HG03378 (cell line): ENCODE results near the gene CTRB2.
"Not testable (repeated sequence)": the region's sequence is repeated elsewhere in the genome, so short reads cannot be mapped to it uniquely, and the experiment has no call there.

Source experiments
- ATAC-seq: cut with Tn5 transposase; IDR thresholded peaks from one replicate; pipeline ENCODE4 v1.9.1; 2021; ENCODE audit warnings: mild to moderate bottlenecking, moderate library complexity; ENCODE audit not compliant: unreplicated experiment

CTRB2 gene

GRCh38 chr16:75227361-75228142, 20.6 kb upstream of the CTRB2 start:
- no peak for ATAC-seq

DNA sequence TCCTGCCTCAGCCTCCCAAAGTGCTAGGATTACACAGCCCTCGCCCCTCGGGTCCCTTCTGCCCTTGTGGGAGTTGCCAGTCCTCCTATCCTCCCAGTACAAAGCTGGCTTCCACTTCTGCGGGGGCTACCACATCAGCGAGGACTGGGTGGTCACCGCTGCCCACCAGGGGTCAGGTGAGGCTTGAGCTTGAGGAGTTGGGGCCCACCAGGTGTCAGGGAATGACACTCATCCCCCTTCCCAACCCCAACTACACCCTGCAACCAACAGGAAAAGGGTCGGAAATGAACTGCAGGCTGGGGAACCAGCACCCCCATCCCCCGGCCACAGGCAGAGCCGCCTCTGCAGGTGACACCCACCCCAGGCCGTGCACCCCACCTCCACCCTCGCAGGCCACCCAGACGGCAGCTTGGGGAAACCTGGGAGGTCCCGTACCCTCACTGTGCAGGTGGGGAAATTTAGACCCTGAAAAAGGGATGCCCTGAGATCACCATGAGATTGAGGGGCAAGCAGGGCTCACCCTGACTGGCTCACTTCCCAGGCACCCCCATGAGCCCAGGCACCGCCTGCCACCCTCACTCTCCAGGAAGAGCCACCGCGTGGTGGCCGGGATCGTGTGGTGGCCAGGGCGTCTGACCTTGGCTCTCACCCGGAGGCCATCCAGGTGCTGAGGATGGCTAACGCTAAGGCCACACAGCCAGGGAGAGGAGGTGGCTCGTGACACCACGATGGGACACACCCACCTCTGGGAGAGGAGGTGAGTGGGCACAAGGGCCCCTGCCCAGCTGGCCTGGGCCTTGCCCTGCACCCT, 19.8 kb upstream of the CTRB2 start:
- ATAC-seq, result no peak

GRCh38 chr16:75225678-75226515, 18.9 kb upstream of the CTRB2 start:
- ATAC-seq, result no peak

GRCh38 chr16:75225092-75225491, 18.1 kb upstream of the CTRB2 start:
- ATAC-seq, result no peak

DNA sequence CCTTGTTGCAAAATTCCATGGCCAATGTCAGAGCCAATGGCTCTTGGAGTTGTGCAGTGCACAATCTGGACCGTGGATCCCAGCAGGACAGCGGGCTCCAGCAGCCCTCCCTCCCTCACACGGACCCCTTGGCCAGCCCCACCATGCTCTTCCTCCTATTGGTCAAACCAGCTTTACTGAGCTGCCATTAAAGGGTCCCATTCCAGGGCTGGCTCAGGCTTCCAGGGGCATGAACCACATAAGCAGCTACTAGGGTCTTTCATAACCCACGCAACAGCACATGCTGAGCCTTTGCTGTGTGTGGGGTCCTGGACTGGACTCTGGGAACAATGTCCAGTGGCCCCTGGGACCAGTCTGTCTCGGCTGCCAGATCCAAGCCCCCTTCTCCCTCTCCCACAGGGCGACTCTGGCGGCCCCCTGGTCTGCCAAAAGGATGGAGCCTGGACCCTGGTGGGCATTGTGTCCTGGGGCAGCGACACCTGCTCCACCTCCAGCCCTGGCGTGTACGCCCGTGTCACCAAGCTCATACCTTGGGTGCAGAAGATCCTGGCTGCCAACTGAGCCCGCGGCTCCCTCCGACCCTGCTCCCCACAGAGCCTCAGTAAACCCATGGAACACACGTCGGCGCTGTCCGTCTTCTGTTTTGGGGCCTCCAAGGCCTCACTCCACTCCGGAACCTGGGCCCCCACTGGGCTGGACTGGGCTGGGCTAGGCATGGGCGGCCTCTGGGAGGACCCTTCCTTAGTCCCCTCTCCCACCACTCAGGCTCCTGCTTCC, 17.5 kb upstream of the CTRB2 start:
- ATAC-seq, result no peak

DNA sequence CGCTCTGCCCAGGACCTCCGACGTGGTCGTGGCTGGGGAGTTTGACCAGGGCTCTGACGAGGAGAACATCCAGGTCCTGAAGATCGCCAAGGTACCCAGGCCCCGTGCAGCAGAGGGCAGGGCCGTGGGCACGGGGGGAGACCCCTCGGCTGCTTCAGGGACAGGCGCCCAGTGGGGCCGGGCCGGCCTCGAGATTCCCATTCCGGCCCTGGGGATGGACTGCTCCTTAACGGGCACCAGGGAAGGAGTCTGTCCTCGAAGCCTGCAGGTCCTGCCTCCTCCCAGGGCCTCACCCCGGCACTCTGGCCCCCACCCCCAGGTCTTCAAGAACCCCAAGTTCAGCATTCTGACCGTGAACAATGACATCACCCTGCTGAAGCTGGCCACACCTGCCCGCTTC, 16.2 kb upstream of the CTRB2 start:
- not testable (repeated sequence) for ATAC-seq

DNA sequence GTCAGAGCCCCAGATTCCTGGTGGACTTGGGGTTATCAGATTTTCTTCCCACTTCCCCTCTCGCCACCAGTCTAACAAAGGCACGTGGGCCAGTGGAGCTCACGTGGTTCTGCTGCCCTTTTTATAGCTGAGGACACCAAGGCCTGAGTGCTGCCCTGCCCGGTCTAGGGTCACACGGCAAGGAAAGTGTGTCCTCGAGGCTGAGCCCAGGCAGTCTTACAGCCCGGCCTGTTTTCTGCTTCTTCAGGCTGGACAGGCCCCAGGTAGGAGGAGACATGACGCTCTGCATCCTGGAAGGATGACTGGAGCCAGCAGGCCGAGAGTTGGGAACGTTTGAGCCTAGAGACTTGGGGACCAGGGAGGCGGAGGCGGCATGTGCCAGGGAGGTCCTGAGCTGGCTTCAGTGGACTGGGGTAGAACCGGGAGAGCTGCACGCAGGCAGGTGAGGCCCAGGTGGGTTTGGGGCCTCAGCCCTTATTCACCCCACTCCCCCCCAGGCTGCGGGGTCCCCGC, 15.4 kb upstream of the CTRB2 start:
- ATAC-seq, result no peak

- ATAC-seq, result peak; percentile 67
These were observed 12.9 kb upstream of the CTRB2 start for GRCh38 chr16:75219838-75220237.

DNA sequence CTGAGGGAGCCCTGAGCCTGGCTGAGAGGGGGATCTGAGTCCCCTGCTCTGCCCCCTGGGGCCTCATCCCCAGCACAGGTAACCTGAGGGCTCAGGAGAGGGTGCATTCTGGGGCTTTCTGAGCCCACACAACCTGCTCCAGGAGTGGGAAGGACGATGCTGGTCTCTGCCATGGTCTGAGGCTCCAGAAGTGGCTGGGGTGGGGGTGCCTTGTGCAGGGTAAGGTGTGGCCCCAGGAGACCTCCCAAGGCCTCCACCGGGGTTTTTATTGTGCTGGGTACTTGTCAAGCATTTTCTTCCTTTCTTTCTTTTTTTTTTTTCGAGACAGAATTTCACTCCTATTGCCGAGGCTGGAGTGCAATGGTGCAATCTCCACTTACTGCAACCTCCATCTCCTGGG, 12.1 kb upstream of the CTRB2 start:
- no peak for ATAC-seq

DNA sequence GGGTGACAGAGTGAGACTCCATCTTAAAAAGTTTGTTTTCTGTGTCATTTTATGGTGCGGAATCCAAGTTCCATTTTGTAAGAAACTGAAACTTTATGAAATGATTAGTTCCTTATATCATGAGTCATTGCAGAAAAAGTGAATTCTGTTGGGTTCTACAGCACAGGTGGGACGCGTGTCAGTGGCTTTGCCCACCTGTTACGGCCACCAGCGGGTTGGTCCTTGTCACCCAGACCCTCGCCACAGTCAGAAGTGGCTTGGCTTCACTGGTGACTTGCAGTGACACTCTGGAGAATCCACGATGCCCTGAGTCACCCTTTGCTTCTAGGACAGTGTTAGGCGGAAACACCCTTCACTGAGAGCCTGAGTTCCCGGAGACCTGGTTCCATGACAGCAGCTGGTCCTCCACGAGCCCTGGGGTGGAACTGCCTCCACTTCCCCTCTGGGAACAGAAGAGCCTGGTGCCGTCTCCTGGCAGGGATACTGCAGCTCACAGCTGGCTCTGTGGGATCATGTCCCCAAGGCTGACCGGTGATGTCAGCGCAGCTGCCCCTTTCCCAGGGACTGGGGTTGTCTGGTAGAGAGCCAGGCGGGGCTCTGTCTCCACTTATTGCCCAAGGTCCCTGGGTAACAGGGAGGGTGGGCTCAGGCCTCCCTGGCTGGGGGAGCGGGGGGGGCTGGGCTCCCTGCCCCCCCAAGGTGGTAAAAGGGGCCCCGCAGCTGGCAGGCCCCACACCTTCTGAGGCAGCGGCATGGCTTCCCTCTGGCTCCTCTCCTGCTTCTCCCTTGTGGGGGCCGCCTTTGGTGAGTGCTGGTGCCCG, 11.5 kb upstream of the CTRB2 start, which contains the start of gene CTRB1:
Gene CTRB1, plus strand, starts transcription at position 733 of the 821 bp plus-strand sequence. Its CDS starts 20 bp downstream, at position 753.
- peak; percentile 59 for ATAC-seq

GRCh38 chr16:75217389-75217851, 10.5 kb upstream of the CTRB2 start:
- no peak for ATAC-seq

- no peak for ATAC-seq
These were observed 9.6 kb upstream of the CTRB2 start for GRCh38 chr16:75216576-75216975.

- no peak for ATAC-seq
These were observed 9.2 kb upstream of the CTRB2 start for GRCh38 chr16:75216127-75216526.

- not testable (repeated sequence) for ATAC-seq
These were observed 4.3 kb upstream of the CTRB2 start for GRCh38 chr16:75211286-75211685.

GRCh38 chr16:75209944-75210343, 3.0 kb upstream of the CTRB2 start:
- no peak for ATAC-seq

- ATAC-seq, result not testable (repeated sequence)
These were observed 2.6 kb upstream of the CTRB2 start for GRCh38 chr16:75209514-75209913.

DNA sequence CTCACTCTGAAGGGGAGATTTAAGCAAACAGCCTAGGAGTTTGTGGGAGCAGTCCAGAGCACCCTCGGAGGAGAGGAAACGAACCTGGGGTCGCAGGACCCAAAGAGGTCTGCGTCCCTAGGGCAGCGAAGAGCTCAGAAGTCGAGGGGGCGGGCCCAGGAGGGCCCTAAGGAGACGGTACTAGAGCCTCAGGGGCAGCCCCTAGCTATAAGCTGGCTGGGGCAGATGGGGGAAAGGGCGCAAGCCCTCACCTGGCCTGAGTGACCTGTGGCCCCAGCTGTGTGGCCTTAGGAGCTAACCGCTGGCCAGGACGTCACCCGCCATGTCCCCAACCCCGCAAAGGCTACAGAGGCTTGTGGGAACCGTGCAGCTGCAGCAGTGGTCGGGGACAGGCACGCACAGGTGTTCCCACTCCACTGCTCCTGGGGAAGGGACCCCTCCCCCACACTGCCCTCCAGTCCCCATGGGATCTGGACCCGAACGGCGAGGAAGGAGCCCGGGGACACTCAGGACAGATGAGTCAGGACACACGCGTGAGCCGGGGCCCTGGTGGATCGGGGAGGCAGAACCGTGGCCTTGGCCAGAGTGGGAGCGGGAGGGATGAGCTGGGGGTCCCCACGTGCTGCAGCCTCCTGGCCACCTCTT, 2.0 kb upstream of the CTRB2 start:
- no peak for ATAC-seq

DNA sequence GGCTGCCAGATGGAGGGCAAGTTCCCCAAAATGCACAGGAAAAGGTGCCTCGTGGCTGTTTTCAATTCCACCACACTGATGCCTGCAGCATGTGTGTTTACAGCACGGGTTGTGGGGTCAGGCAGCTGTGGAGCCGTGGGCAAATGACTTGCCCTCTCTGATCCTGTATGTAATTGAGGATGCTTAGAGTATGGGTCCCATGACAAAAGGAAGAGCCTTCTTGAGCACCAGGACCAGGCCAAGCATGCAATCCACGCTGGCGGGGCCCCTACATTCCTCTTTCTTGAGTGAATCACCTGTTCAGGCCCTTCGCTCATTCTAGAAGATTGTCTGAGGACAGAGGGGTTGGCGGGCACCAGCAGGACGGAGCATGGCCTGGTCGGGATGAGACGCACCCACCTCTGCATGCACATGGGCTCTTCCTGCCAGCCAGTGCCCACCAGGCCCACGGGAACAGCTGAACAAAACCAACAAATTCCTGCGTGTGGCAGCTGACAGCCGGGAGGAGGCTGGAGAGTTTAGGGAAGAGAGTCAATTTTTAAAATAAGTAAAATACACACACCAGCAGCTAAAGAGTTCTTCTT, 1.4 kb upstream of the CTRB2 start:
- no peak for ATAC-seq
